ENCODE data around the gene ITLN2. TPM values are rescaled to one million over a fixed set of nuclear protein-coding genes. Genes with fewer than 3 reads are reported as not detected.

The ITLN2 gene
- total and polyA plus RNA-seq, 10 of the 15 experiments (the other 5 are each of a cell fraction or from before 2014, with no cell fraction given) = not detected

DNA sequence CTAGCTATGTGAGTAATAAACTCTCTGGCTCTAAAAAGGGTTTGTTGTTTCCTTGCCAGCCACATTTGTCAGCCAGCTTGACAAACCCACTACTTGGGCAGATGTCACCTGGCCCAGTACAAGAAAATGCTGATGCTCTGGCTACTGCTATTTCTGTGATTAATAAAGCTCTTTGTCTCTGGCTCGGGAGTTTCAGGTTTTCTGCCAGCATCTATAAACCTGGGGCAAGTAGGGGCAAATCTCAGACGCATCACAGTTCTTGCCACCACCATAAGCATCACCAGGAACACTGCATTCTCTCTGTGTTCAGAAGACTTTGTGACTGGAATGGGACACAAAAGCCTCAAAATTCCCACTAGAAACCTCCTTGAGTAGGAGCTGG lies 2.5 kb downstream of the ITLN2 start (continued):
- TF ChIP-seq NFYA (IDR thresholded peaks at IDR 0.05; ENCODE audit: borderline replicate concordance, low read depth, low read length) (no peak), MTA2 (IDR thresholded peaks at IDR 0.05; ENCODE audit: low read depth) (no peak)
- TF ChIP-seq, protein P1, sequence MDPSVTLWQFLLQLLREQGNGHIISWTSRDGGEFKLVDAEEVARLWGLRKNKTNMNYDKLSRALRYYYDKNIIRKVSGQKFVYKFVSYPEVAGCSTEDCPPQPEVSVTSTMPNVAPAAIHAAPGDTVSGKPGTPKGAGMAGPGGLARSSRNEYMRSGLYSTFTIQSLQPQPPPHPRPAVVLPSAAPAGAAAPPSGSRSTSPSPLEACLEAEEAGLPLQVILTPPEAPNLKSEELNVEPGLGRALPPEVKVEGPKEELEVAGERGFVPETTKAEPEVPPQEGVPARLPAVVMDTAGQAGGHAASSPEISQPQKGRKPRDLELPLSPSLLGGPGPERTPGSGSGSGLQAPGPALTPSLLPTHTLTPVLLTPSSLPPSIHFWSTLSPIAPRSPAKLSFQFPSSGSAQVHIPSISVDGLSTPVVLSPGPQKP (IDR thresholded peaks at IDR 0.05; ENCODE audit: low read depth, low read length) = no peak

DNA sequence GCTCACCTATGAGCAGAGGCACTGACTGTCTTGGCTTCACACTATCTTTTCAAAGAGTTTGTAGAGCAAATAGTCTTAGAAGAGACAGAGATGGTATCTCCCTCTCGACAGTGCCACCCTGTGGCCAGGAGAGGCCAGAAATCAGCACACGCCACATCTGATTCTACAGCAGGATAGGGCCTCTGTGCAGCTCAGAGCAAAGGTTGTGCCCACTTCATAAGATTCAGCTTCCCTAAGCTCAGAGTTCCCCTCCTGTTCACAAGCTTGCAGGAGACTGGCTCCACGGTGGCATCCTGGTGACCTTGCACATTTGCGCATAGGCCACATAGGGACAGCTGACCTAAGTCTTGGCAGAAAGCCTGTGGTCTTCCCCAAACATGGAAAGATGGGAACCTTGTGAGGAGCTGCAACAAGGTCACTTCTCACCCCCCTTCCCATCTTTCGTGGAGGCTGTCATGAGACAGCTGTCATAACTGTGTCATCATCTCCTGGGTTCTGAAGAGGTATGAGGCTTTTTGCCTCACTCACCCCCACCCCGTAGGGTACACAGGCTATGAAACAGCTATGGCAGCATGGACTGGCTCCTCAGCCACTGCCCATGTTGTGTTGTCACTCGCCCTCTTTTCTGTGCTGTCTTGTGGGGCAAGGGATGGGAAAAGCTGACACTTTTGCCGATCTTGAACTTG lies 3.0 kb downstream of the ITLN2 start:
- no peak overlapping the region for H3K9ac ChIP-seq (ENCODE audit: control insufficient read depth, insufficient read depth, low read length)
- in situ Hi-C loops (cut with MboI) (loop anchor here (5.0 to 25.0 kb wide), 5 partner anchors 114 to 539 kb away; partner anchors contain the start of gene VANGL2), intact Hi-C loops (cut with micrococcal nuclease; ENCODE audit: unreplicated experiment) (loop anchor here (1.0 to 2.0 kb wide), 4 partner anchors 116 to 269 kb away; no protein-coding TSS in a partner anchor)
- H3K4me3 ChIP-seq = no peak overlapping the region
- RAD21 ChIA-PET (ENCODE audit: unreplicated experiment) = interaction anchor here (0.6 to 5.7 kb wide), 42 partner anchors 23 to 333 kb away, joined by 3 to 174 read pairs (median 4); partner anchors contain the start of genes CD244, ITLN1, KLHDC9 and LY9
- H3K27ac ChIP-seq (ENCODE audit: control insufficient read depth, insufficient read depth) = no peak overlapping the region
- CTCF ChIA-PET = interaction anchor here (0.7 to 6.6 kb wide), 68 partner anchors 8 to 344 kb away, joined by 3 to 349 read pairs (median 6); partner anchors contain the start of genes CD244, CD48, ITLN1 and KLHDC9
- no peaks in the 10 kb centered on the region for H3K79me2 ChIP-seq (ENCODE audit: control insufficient read depth, insufficient read depth, low read length)
- peak; percentile 40 for DNase-seq (ENCODE audit: low read depth, low spot score)
- no peaks in the 10 kb centered on the region for H3K4me1 ChIP-seq (ENCODE audit: control insufficient read depth, insufficient read depth, low read length)
- no peaks in the 10 kb centered on the region for H4K20me1 ChIP-seq (ENCODE audit: control insufficient read depth, insufficient read depth)
- no peaks in the 10 kb centered on the region for H3K9me3 ChIP-seq (replicated peaks; ENCODE audit: control insufficient read depth, insufficient read depth, low read length)
- SMC1A ChIA-PET (ENCODE audit: uncharacterized antibody, unreplicated experiment) = interaction anchor here (0.7 to 6.8 kb wide), 60 partner anchors 9 to 324 kb away, joined by 3 to 212 read pairs (median 5); partner anchors contain the start of genes CD244 and SLAMF7
- ATAC-seq = peak; percentile 95
- no peaks in the 10 kb centered on the region for H3K27me3 ChIP-seq (replicated peaks in 1 of 2; ENCODE audit: control insufficient read depth in 2 of 2, insufficient read depth in 2 of 2, low read length in 1 of 2)
- H3K4me2 ChIP-seq (ENCODE audit: control insufficient read depth, insufficient read depth) = no peak overlapping the region
- POLR2A ChIA-PET = interaction anchor here (0.6 to 1.2 kb wide), 9 partner anchors 44 to 224 kb away, joined by 3 to 6 read pairs (median 3); partner anchors contain the start of gene SLAMF7
- no peak overlapping the region for H2AFZ ChIP-seq (ENCODE audit: control insufficient read depth, low read depth, low read length)
- 29% methylated on average over 8 of the region's 8 CpGs for WGBS (ENCODE audit: insufficient coverage, insufficient replicate concordance, low lambda C conversion rate, missing lambda C conversion rate)
- peak; percentile 84 for FAIRE-seq
- H3K36me3 ChIP-seq (ENCODE audit: control insufficient read depth in 2 of 2, insufficient read depth in 2 of 2, low read length in 1 of 2) = no peaks in the 10 kb centered on the region
- TF ChIP-seq, protein P2, sequence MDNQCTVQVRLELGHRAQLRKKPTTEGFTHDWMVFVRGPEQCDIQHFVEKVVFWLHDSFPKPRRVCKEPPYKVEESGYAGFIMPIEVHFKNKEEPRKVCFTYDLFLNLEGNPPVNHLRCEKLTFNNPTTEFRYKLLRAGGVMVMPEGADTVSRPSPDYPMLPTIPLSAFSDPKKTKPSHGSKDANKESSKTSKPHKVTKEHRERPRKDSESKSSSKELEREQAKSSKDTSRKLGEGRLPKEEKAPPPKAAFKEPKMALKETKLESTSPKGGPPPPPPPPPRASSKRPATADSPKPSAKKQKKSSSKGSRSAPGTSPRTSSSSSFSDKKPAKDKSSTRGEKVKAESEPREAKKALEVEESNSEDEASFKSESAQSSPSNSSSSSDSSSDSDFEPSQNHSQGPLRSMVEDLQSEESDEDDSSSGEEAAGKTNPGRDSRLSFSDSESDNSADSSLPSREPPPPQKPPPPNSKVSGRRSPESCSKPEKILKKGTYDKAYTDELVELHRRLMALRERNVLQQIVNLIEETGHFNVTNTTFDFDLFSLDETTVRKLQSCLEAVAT (IDR thresholded peaks at IDR 0.05) = no peak
- TF ChIP-seq, protein P3, sequence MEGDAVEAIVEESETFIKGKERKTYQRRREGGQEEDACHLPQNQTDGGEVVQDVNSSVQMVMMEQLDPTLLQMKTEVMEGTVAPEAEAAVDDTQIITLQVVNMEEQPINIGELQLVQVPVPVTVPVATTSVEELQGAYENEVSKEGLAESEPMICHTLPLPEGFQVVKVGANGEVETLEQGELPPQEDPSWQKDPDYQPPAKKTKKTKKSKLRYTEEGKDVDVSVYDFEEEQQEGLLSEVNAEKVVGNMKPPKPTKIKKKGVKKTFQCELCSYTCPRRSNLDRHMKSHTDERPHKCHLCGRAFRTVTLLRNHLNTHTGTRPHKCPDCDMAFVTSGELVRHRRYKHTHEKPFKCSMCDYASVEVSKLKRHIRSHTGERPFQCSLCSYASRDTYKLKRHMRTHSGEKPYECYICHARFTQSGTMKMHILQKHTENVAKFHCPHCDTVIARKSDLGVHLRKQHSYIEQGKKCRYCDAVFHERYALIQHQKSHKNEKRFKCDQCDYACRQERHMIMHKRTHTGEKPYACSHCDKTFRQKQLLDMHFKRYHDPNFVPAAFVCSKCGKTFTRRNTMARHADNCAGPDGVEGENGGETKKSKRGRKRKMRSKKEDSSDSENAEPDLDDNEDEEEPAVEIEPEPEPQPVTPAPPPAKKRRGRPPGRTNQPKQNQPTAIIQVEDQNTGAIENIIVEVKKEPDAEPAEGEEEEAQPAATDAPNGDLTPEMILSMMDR (IDR thresholded peaks at IDR 0.05 in 2 of 3, conservative IDR thresholded peaks at IDR 0.05 in 1 of 3; ENCODE audit: control insufficient read depth in 2 of 3, extremely low read depth in 1 of 3, insufficient read depth in 1 of 3, low read depth in 3 of 3, low read length in 3 of 3) = peak; percentile 80 to 90 (median 89)
- TF ChIP-seq IKZF1 (conservative IDR thresholded peaks at IDR 0.05) = 0 out of 2 replicates have a peak, but pooled peaks have one; percentile 12
- TF ChIP-seq CHD2 (IDR thresholded peaks at IDR 0.05; ENCODE audit: borderline replicate concordance, low read depth, low read length) = no peak
- TF ChIP-seq YY1 (IDR thresholded peaks at IDR 0.05; ENCODE audit: low read depth, low read length) = peak; percentile 62
- TF ChIP-seq SMC3 (IDR thresholded peaks at IDR 0.05; ENCODE audit: borderline replicate concordance, low read length) = peak; percentile 90; the same call in 1 of the 2 replicates
- TF ChIP-seq RAD21 (IDR thresholded peaks at IDR 0.05; ENCODE audit: insufficient read depth, low read depth, low read length) = peak; percentile 89
- no TSS peak for BruUV-seq (replicated peaks)
